Measurements from ENCODE around the gene RAD54L. TPM values are rescaled to one million over a fixed set of nuclear protein-coding genes. Genes with fewer than 3 reads are reported as not detected.

RAD54L gene
- total and polyA plus RNA-seq, 2 experiments from 2014 or later, result 3.0 to 4.4 TPM

- in situ Hi-C loops (cut with MboI), result no loop called here
- no peak for TF ChIP-seq EZH2phosphoT487 (IDR thresholded peaks at IDR 0.05; ENCODE audit: insufficient read depth, low read depth)
- TF ChIP-seq EZH2 (IDR thresholded peaks at IDR 0.05; ENCODE audit: insufficient read depth, poor library complexity, severe bottlenecking), result no peak
- peaks cover 21% of the 10 kb centered on the region; the same call in 1 of the 2 replicates for H3F3A ChIP-seq (ENCODE audit: insufficient read depth)
- H3K4me3 ChIP-seq, result no peak overlapping the region
- no peak overlapping the region for H3K4me2 ChIP-seq (ENCODE audit: unreplicated experiment)
- no peaks in the 10 kb centered on the region for H3K27me3 ChIP-seq (replicated peaks; ENCODE audit: insufficient read depth)
- H3K79me2 ChIP-seq (ENCODE audit: insufficient read depth), result peaks cover 97% of the 10 kb centered on the region
- no peaks in the 10 kb centered on the region; the same call in 1 of the 2 replicates for H4K20me1 ChIP-seq (ENCODE audit: insufficient read depth)
- H3K9me3 ChIP-seq (ENCODE audit: low read depth), result no peaks in the 10 kb centered on the region
- no peak for DNase-seq
- H3K36me3 ChIP-seq (ENCODE audit: low read depth), result peaks cover 47% of the 10 kb centered on the region
- no peak overlapping the region for H2AFZ ChIP-seq
- H3K9ac ChIP-seq, result no peak overlapping the region
- H3K27ac ChIP-seq, result no peak overlapping the region
- peaks cover 10% of the 10 kb centered on the region; the same call in 1 of the 2 replicates for H3K4me1 ChIP-seq (ENCODE audit: insufficient read depth)
- no peaks in the 10 kb centered on the region for H3K9me2 ChIP-seq (ENCODE audit: insufficient read depth)
These were observed 50.8 kb downstream of the RAD54L start for GRCh38 chr1:46298387-46298786.

DNA sequence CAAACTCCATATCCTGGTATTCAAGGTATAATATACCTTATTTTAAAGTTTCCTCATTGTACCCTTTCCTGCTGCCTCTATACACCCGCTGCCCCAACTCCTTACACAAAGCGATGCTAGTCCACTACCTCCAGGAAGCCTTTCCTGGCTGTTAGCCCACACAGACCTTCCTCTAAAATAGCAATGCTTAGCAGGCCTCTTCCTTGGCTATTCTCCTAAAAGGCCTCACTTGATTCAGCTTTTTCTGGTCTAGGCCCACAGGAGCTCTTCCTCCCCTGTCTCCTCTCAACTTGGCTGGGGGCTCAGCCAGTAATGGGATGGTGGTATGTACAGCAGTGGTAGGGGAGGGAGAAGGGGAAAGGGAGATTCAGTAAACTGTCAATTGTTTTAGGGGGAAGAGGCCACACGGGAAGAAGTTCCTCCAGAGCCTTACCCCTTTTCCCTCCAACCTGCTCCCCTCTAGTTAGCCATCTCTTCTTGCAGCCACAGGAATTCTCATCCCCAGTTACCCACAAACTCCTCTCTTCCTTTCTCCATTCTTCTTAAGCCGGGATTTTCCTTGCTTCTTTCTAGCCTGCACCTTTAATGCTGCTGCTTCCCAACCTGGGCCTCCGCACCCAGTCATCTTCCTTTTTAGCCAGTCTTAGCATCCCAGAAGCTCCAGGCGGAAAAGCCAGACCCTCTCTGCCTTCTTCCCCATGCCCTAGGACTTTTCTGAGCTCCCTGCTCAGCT is 53.3 kb downstream of the RAD54L start:
- H3K79me2 ChIP-seq (ENCODE audit: insufficient read depth), result peaks cover 97% of the 10 kb centered on the region
- peaks cover 23% of the 10 kb centered on the region for H3K36me3 ChIP-seq (ENCODE audit: low read depth)
- H3K9me2 ChIP-seq (ENCODE audit: insufficient read depth), result no peaks in the 10 kb centered on the region
- in situ Hi-C loops (cut with MboI), result no loop called here
- peak overlapping the region; percentile 76; the same call in 1 of the 2 replicates for H2AFZ ChIP-seq
- peak overlapping the region; percentile 98 for H3K4me3 ChIP-seq
- H4K20me1 ChIP-seq (ENCODE audit: insufficient read depth), result no peaks in the 10 kb centered on the region; the same call in 1 of the 2 replicates
- DNase-seq, result peak; percentile 60
- peaks cover 19% of the 10 kb centered on the region for H3K4me1 ChIP-seq (ENCODE audit: insufficient read depth)
- peaks cover 32% of the 10 kb centered on the region; the same call in 1 of the 2 replicates for H3F3A ChIP-seq (ENCODE audit: insufficient read depth)
- H3K9me3 ChIP-seq (ENCODE audit: low read depth), result no peaks in the 10 kb centered on the region
- no peaks in the 10 kb centered on the region for H3K27me3 ChIP-seq (replicated peaks; ENCODE audit: insufficient read depth)
- peak overlapping the region; percentile 100 for H3K9ac ChIP-seq
- peak overlapping the region; percentile 94 for H3K4me2 ChIP-seq (ENCODE audit: unreplicated experiment)
- H3K27ac ChIP-seq, result peak overlapping the region; percentile 97
- WGBS, 2 experiments (ENCODE audit: low coverage in 1 of 2, low lambda C conversion rate in 2 of 2, missing lambda C conversion rate in 2 of 2), result 20 to 28% methylated on average over 6 of the region's 6 CpGs
- TF ChIP-seq EZH2phosphoT487 (IDR thresholded peaks at IDR 0.05; ENCODE audit: insufficient read depth, low read depth) (no peak), EZH2 (IDR thresholded peaks at IDR 0.05; ENCODE audit: insufficient read depth, poor library complexity, severe bottlenecking) (no peak)

- TF ChIP-seq EZH2phosphoT487 (IDR thresholded peaks at IDR 0.05; ENCODE audit: insufficient read depth, low read depth), result no peak
- TF ChIP-seq EZH2 (IDR thresholded peaks at IDR 0.05; ENCODE audit: insufficient read depth, poor library complexity, severe bottlenecking), result no peak
- Histone ChIP-seq H2AFZ (peak overlapping the region; percentile 76; the same call in 1 of the 2 replicates), H3K4me3 (peak overlapping the region; percentile 98), H3K27ac (peak overlapping the region; percentile 97), H3K9me3 (ENCODE audit: low read depth) (no peaks in the 10 kb centered on the region), H3K27me3 (replicated peaks; ENCODE audit: insufficient read depth) (no peaks in the 10 kb centered on the region), H3K4me2 (ENCODE audit: unreplicated experiment) (peak overlapping the region; percentile 94), H3K4me1 (ENCODE audit: insufficient read depth) (peaks cover 19% of the 10 kb centered on the region), H3K9ac (peak overlapping the region; percentile 100), H3K9me2 (ENCODE audit: insufficient read depth) (no peaks in the 10 kb centered on the region), H3K36me3 (ENCODE audit: low read depth) (peaks cover 17% of the 10 kb centered on the region), H3F3A (ENCODE audit: insufficient read depth) (peaks cover 32% of the 10 kb centered on the region; the same call in 1 of the 2 replicates), H4K20me1 (ENCODE audit: insufficient read depth) (no peaks in the 10 kb centered on the region; the same call in 1 of the 2 replicates), H3K79me2 (ENCODE audit: insufficient read depth) (peaks cover 97% of the 10 kb centered on the region)
- no peak for DNase-seq
- in situ Hi-C loops (cut with MboI), result no loop called here
- 2 to 3% methylated on average over 7 to 17 of the region's 17 CpGs for WGBS, 2 experiments (ENCODE audit: low coverage in 1 of 2, low lambda C conversion rate in 2 of 2, missing lambda C conversion rate in 2 of 2)
These were observed 53.8 kb downstream of the RAD54L start for GRCh38 chr1:46301406-46301807.

DNA sequence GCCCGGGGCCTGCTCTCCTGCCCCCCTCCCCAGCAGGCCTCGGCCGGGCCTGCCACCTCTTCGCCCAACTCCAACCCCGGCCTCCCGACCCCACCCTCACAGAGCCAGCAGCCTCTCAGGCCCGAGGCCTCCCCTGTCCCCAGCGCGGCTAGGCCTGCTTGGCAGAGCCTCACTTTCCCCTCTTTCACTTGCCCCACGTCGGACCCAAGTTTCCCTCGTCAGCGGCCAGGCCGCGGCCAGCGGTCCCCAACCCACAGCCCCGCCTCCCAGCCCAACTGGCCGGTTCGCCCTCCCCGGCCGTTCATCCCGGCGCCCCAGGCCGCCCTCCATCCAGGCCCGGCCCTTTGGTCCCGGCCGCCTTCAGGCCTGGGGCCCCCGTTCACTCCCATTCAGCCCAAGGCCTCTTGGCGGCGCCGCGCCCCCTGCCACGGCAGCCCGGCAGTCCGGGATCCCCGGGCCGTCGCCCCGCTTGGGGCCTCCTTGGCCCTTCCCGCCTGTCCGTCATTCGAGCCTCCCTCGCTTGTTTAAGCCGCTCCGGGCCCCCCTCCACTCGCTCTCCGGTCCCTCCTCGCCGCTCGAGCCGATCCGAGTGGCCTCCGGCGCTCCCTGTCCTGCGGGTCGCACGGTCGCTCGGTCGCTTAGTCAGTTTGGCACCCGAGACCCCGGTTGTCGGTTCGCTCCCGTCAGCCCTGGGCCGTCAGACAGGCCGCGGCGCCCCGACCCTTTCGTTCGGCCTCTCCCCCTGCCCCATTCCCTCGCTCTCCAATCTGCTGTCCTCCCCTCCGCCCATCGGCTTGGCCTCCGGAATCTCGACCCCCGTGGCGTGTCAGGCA is 54.5 kb downstream of the RAD54L start:
- Histone ChIP-seq H3K4me1 (ENCODE audit: insufficient read depth) (peaks cover 19% of the 10 kb centered on the region), H3K4me3 (peak overlapping the region; percentile 98), H3K9me2 (ENCODE audit: insufficient read depth) (no peaks in the 10 kb centered on the region), H3K9ac (peak overlapping the region; percentile 100), H3K27me3 (replicated peaks; ENCODE audit: insufficient read depth) (no peaks in the 10 kb centered on the region), H3K27ac (peak overlapping the region; percentile 97), H3K36me3 (ENCODE audit: low read depth) (peaks cover 11% of the 10 kb centered on the region), H4K20me1 (ENCODE audit: insufficient read depth) (no peaks in the 10 kb centered on the region; the same call in 1 of the 2 replicates), H3K4me2 (ENCODE audit: unreplicated experiment) (peak overlapping the region; percentile 94), H2AFZ (peak overlapping the region; percentile 76), H3F3A (ENCODE audit: insufficient read depth) (peaks cover 32% of the 10 kb centered on the region; the same call in 1 of the 2 replicates), H3K79me2 (ENCODE audit: insufficient read depth) (peaks cover 97% of the 10 kb centered on the region), H3K9me3 (ENCODE audit: low read depth) (no peaks in the 10 kb centered on the region)
- 0 to 1% methylated on average over 52 to 79 of the region's 79 CpGs for WGBS, 2 experiments (ENCODE audit: low coverage in 1 of 2, low lambda C conversion rate in 2 of 2, missing lambda C conversion rate in 2 of 2)
- DNase-seq, result peak; percentile 75
- in situ Hi-C loops (cut with MboI), result no loop called here
- TF ChIP-seq EZH2 (IDR thresholded peaks at IDR 0.05; ENCODE audit: insufficient read depth, poor library complexity, severe bottlenecking) (no peak), EZH2phosphoT487 (IDR thresholded peaks at IDR 0.05; ENCODE audit: insufficient read depth, low read depth) (no peak)

Measured in GM23248 (cell line).